WTC11 (cell line): ENCODE measurements around the gene HECW1.

ENCODE experiments used
- CBFB ChIP-seq: sonication (generic); formaldehyde crosslinking; IDR thresholded peaks from 2 replicates; pipeline ENCODE4 v1.8.1; 2022; ENCODE audit warnings: mild to moderate bottlenecking, low read depth, missing genetic modification reagents
- NR2C2 ChIP-seq: sonication (generic); formaldehyde crosslinking; IDR thresholded peaks from 2 replicates; pipeline ENCODE4 v1.8.0; 2022; ENCODE audit warnings: mild to moderate bottlenecking, missing genetic modification reagents
- SP1 ChIP-seq: sonication (generic); formaldehyde crosslinking; conservative IDR thresholded peaks from 2 replicates; pipeline ENCODE4 v1.8.1; 2022; ENCODE audit warnings: missing genetic modification reagents
- ZNF138 ChIP-seq: sonication (generic); formaldehyde crosslinking; conservative IDR thresholded peaks from 2 replicates; pipeline ENCODE4 v1.8.1; 2022; ENCODE audit warnings: mild to moderate bottlenecking, moderate library complexity, missing genetic modification reagents
- ZNF396 ChIP-seq: fragments of 250-450 bp; sonication (Bioruptor Pico); IDR thresholded peaks from 2 replicates; pipeline ENCODE4 v1.8.0; 2021; ENCODE audit warnings: mild to moderate bottlenecking, moderate library complexity, borderline replicate concordance
- TF ChIP-seq, protein P1 (sequence below): fragments of 200-600 bp; IDR thresholded peaks from 2 replicates; pipeline ENCODE4 v1.8.0; 2022; ENCODE audit warnings: antibody characterized with exemption
- TF ChIP-seq, protein P2 (sequence below): sonication (generic); formaldehyde crosslinking; IDR thresholded peaks from 2 replicates; pipeline ENCODE4 v1.8.1; 2023; ENCODE audit warnings: mild to moderate bottlenecking, missing genetic modification reagents, moderate library complexity
- TF ChIP-seq, protein P3 (sequence below): sonication (generic); formaldehyde crosslinking; IDR thresholded peaks from 2 replicates; pipeline ENCODE4 v1.8.0; 2022; ENCODE audit warnings: mild to moderate bottlenecking, missing genetic modification reagents
- TF ChIP-seq, protein P4 (sequence below): sonication (generic); formaldehyde crosslinking; IDR thresholded peaks from 2 replicates; pipeline ENCODE4 v1.8.1; 2022; ENCODE audit warnings: low read depth, mild to moderate bottlenecking, moderate library complexity, missing genetic modification reagents, borderline replicate concordance

DNA sequence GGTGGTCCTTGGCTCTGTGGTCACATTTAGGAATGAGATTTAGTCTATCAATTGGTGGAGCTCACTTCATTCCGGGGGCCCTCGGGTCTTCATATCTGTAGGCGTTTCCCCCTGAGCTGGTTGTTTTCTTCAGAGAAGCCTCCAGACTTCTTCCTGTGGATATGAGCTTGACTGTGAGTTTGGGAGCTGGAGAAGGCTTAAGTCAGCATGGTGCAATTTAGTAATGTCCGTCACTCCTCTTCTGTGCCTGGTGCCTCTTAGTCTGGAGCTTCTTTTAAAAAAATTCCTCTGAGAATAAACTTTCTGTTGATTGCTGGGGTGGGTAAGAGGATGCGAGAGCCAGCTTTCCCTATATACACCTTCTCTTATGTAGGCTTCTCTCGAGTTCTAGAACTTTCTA, 40.2 kb downstream of the HECW1 start:
- no peak for TF ChIP-seq ZNF396 (CRISPR knock-in tag)
- TF ChIP-seq, protein P1, sequence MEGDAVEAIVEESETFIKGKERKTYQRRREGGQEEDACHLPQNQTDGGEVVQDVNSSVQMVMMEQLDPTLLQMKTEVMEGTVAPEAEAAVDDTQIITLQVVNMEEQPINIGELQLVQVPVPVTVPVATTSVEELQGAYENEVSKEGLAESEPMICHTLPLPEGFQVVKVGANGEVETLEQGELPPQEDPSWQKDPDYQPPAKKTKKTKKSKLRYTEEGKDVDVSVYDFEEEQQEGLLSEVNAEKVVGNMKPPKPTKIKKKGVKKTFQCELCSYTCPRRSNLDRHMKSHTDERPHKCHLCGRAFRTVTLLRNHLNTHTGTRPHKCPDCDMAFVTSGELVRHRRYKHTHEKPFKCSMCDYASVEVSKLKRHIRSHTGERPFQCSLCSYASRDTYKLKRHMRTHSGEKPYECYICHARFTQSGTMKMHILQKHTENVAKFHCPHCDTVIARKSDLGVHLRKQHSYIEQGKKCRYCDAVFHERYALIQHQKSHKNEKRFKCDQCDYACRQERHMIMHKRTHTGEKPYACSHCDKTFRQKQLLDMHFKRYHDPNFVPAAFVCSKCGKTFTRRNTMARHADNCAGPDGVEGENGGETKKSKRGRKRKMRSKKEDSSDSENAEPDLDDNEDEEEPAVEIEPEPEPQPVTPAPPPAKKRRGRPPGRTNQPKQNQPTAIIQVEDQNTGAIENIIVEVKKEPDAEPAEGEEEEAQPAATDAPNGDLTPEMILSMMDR, result no peak
- TF ChIP-seq CBFB (CRISPR knock-in tag), result no peak
- TF ChIP-seq, protein P2, sequence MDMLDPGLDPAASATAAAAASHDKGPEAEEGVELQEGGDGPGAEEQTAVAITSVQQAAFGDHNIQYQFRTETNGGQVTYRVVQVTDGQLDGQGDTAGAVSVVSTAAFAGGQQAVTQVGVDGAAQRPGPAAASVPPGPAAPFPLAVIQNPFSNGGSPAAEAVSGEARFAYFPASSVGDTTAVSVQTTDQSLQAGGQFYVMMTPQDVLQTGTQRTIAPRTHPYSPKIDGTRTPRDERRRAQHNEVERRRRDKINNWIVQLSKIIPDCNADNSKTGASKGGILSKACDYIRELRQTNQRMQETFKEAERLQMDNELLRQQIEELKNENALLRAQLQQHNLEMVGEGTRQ, result no peak
- TF ChIP-seq, protein P3, sequence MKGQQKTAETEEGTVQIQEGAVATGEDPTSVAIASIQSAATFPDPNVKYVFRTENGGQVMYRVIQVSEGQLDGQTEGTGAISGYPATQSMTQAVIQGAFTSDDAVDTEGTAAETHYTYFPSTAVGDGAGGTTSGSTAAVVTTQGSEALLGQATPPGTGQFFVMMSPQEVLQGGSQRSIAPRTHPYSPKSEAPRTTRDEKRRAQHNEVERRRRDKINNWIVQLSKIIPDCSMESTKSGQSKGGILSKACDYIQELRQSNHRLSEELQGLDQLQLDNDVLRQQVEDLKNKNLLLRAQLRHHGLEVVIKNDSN, result no peak
- TF ChIP-seq, protein P4, sequence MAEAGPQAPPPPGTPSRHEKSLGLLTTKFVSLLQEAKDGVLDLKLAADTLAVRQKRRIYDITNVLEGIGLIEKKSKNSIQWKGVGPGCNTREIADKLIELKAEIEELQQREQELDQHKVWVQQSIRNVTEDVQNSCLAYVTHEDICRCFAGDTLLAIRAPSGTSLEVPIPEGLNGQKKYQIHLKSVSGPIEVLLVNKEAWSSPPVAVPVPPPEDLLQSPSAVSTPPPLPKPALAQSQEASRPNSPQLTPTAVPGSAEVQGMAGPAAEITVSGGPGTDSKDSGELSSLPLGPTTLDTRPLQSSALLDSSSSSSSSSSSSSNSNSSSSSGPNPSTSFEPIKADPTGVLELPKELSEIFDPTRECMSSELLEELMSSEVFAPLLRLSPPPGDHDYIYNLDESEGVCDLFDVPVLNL (CRISPR knock-in tag), result no peak
- no peak for TF ChIP-seq SP1 (CRISPR knock-in tag)
- no peak for TF ChIP-seq ZNF138 (CRISPR knock-in tag)
- no peak for TF ChIP-seq NR2C2
